ENCODE results near the gene IRX3. TPM values are rescaled to one million over a fixed set of nuclear protein-coding genes. Genes with fewer than 3 reads are reported as not detected.

Gene IRX3
- total and polyA plus RNA-seq, 10 of the 15 experiments (the other 5 are each of a cell fraction or from before 2014, with no cell fraction given) = 0.05 TPM; not detected in 9

DNA sequence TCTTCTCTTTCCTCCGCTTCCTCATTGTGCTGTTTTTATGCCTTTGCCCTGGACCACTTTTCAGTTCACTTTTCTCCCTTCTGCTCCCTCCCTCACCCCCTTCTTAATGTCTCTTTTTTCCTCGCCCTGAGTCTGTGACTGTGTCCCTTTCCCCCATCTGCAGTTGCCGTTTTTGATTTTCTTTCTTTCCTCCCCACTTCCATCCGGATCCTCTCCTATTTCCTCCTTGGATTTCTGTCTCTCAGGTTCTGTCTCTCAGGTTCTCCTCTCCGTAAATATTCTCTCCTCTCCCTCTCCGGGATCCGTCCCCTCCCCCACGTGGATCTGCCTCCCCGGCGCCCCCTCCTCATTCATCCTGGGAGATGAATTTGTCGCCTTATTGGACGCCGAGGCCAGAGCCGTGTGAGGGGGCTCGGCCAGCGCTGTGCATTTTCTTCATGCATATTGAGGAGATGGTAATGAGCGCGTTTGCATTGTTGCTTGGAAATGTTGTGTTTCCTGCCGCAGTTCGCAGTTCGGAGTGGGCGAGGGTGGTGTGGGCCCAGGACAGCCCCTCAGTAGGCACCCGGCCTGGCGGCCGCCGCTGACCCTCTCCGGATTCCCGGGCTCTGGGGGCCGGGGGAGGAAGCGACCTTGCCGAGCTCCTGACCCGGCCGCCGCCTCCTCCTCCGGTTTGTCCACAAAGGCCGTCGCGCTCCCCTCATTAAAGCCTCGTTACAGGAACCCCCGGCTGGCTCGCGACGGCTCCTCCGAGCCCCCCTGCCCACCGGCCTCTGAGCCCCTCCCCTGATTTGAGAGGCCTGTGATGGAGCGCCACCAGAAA lies 4.5 kb upstream of the IRX3 start (continued):
- TF ChIP-seq, protein P1, sequence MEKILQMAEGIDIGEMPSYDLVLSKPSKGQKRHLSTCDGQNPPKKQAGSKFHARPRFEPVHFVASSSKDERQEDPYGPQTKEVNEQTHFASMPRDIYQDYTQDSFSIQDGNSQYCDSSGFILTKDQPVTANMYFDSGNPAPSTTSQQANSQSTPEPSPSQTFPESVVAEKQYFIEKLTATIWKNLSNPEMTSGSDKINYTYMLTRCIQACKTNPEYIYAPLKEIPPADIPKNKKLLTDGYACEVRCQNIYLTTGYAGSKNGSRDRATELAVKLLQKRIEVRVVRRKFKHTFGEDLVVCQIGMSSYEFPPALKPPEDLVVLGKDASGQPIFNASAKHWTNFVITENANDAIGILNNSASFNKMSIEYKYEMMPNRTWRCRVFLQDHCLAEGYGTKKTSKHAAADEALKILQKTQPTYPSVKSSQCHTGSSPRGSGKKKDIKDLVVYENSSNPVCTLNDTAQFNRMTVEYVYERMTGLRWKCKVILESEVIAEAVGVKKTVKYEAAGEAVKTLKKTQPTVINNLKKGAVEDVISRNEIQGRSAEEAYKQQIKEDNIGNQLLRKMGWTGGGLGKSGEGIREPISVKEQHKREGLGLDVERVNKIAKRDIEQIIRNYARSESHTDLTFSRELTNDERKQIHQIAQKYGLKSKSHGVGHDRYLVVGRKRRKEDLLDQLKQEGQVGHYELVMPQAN (conservative IDR thresholded peaks at IDR 0.05) = no peak
- TF ChIP-seq NR2C2 (IDR thresholded peaks at IDR 0.05; ENCODE audit: borderline replicate concordance, control insufficient read depth, insufficient read length, low read depth) = no peak
- no peak for TF ChIP-seq ZZZ3 (IDR thresholded peaks at IDR 0.05; ENCODE audit: control insufficient read depth, insufficient read length, low read depth)
- no peak for TF ChIP-seq ATF7 (IDR thresholded peaks at IDR 0.05; ENCODE audit: low read depth)
- TF ChIP-seq, protein P2, sequence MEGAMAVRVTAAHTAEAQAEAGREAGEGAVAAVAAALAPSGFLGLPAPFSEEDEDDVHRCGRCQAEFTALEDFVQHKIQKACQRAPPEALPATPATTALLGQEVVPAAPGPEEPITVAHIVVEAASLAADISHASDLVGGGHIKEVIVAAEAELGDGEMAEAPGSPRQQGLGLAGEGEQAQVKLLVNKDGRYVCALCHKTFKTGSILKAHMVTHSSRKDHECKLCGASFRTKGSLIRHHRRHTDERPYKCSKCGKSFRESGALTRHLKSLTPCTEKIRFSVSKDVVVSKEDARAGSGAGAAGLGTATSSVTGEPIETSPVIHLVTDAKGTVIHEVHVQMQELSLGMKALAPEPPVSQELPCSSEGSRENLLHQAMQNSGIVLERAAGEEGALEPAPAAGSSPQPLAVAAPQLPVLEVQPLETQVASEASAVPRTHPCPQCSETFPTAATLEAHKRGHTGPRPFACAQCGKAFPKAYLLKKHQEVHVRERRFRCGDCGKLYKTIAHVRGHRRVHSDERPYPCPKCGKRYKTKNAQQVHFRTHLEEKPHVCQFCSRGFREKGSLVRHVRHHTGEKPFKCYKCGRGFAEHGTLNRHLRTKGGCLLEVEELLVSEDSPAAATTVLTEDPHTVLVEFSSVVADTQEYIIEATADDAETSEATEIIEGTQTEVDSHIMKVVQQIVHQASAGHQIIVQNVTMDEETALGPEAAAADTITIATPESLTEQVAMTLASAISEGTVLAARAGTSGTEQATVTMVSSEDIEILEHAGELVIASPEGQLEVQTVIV (IDR thresholded peaks at IDR 0.05; ENCODE audit: borderline replicate concordance, partially characterized antibody) = no peak

Data from GM12878 (cell line).